Smooth muscle cell of the umbilical artery (primary cell): ENCODE results near the gene CCDC70. TPM values are rescaled to one million over a fixed set of nuclear protein-coding genes. Genes with fewer than 3 reads are reported as not detected.

Source experiments
- total RNA-seq: library from RNA; depleted of rRNA; stranded (reverse); fragments of >200 nt; gene quantifications from 2 replicates; pipeline ENCODE4 v1.2.3, GENCODE V29; 2014

CCDC70 gene
- not detected in 2 replicates for total RNA-seq

DNA sequence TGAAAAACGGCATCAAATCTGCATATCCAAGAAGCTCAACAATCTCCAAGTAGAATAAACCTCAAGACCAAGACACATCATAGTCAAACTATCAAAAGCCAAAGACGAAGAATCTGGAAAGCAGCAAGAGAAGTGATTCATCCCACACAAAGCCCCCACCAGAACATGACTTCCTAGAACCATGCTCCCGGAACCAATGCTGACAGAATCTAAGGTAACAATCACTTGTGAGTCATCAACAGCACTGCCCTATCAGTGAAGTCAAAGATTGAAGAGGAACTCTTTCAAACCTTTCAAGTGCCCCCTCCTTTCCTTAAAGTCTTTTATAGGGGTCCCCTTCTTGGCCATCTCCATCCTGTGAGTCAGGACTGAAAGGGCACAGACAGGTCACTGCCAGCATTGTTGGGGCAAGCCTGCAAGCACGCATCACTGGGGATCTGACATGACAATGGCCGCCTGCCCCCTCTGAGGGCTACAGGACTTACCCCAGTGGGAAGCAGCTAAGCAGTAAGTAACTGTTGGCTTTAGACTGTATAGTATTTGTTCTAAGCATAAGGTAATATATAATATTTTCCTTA lies at the start of gene CCDC70:
Gene CCDC70 (plus strand): TSS at position 247 of the 578 bp plus-strand sequence. CDS start 3,443 bp downstream, outside the sequence.

DNA sequence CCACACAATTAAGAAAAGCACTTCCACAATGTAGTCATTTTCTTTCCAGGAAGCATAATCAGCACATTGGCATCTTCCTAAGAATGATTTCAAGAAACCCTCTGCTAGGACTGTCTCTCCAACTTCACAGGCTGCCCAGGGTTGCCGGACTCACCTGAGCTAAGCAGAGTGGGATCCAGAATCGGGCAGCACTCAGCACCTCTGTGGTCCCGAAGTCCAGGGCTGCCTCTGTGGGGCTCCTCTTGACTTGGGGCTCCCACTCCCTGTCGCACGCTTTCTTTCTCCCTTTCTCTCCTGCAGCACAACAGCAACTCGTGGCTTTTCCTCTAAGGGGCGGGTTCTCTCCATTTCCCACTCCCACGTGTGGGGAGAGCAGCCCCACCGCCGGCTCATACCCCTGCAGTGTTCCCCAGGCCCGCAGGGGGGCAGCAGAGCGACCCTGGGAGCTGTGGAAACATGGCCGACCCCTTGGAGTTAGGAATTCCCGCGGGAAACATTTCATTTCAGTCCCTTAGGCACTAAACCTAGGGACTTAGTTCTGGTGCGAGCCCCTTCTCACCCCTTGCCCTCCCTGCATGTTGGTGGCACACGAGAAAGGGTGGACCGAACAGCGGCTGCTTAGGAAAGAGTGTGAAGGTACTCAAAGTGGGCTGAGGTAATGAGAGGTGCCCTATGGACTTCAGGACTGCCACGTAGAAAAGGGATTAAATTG lies 16.8 kb upstream of the CCDC70 start, which contains the start of gene TMEM272:
Gene TMEM272 (minus strand): TSS at position 316 of the 712 bp plus-strand sequence. CDS start 6,647 bp downstream, outside the sequence.

Other genes with a start within 250 kb of the CCDC70 start
- gene DHRS12, start 57.8 kb upstream of the CCDC70 start, total RNA-seq: 3.0 and 3.3 TPM in 2 replicates
- gene TMEM272, start 16.8 kb upstream of the CCDC70 start, total RNA-seq: not detected in 2 replicates
- gene ATP7B, start 149.5 kb downstream of the CCDC70 start, total RNA-seq: 5.3 and 8.9 TPM in 2 replicates
- gene ALG11, start 150.4 kb downstream of the CCDC70 start, total RNA-seq: 35.2 and 57.3 TPM in 2 replicates
- gene UTP14C, start 162.7 kb downstream of the CCDC70 start, total RNA-seq: 29.1 and 30.5 TPM in 2 replicates